ENCODE measurements around the gene TRIM10.
A peak's percentile ranks its signal among the peaks of the same experiment; 100 is the strongest.
"Not testable (repeated sequence)": the region's sequence is repeated elsewhere in the genome, so short reads cannot be mapped to it uniquely, and the experiment has no call there.

Gene TRIM10

GRCh38 chr6:30171677-30172471 lies 10.9 kb upstream of the TRIM10 start:
- Histone ChIP-seq H3K36me3 (ENCODE audit: control insufficient read depth, insufficient read depth, low read length) (no peaks in the 10 kb centered on the region), H3K27ac (ENCODE audit: low read depth, low read length, severe bottlenecking) (no peak overlapping the region), H3K9me3 (ENCODE audit: control insufficient read depth, low read length) (no peaks in the 10 kb centered on the region), H3K4me3 (ENCODE audit: extremely low read depth, insufficient read depth, low read length, poor library complexity, severe bottlenecking) (peak overlapping the region; percentile 22), H3K4me1 (ENCODE audit: control insufficient read depth, insufficient read depth, low read length, poor library complexity, severe bottlenecking) (no peaks in the 10 kb centered on the region)
- WGBS, 2 experiments (ENCODE audit: insufficient coverage in 2 of 2), result 23 to 30% methylated on average over 43 to 48 of the region's 62 CpGs

GRCh38 chr6:30169658-30170614 lies 8.9 kb upstream of the TRIM10 start:
- no peak overlapping the region for H3K27ac ChIP-seq (ENCODE audit: low read depth, low read length, severe bottlenecking)
- H3K9me3 ChIP-seq (ENCODE audit: control insufficient read depth, low read length), result no peaks in the 10 kb centered on the region
- no peaks in the 10 kb centered on the region for H3K36me3 ChIP-seq (ENCODE audit: control insufficient read depth, insufficient read depth, low read length)
- WGBS, 2 experiments (ENCODE audit: insufficient coverage in 2 of 2), result 30 to 32% methylated on average over 4 to 5 of the region's 7 CpGs
- no peaks in the 10 kb centered on the region for H3K4me1 ChIP-seq (ENCODE audit: control insufficient read depth, insufficient read depth, low read length, poor library complexity, severe bottlenecking)
- no peak overlapping the region for H3K4me3 ChIP-seq (ENCODE audit: extremely low read depth, insufficient read depth, low read length, poor library complexity, severe bottlenecking)

GRCh38 chr6:30168741-30169140 lies 7.7 kb upstream of the TRIM10 start:
- Histone ChIP-seq H3K4me3 (ENCODE audit: extremely low read depth, insufficient read depth, low read length, poor library complexity, severe bottlenecking) (no peak overlapping the region), H3K27ac (ENCODE audit: low read depth, low read length, severe bottlenecking) (no peak overlapping the region), H3K9me3 (ENCODE audit: control insufficient read depth, low read length) (no peaks in the 10 kb centered on the region), H3K36me3 (ENCODE audit: control insufficient read depth, insufficient read depth, low read length) (no peaks in the 10 kb centered on the region), H3K4me1 (ENCODE audit: control insufficient read depth, insufficient read depth, low read length, poor library complexity, severe bottlenecking) (no peaks in the 10 kb centered on the region)
- no CpG with 5 or more reads among the region's 1 CpG for WGBS, 2 experiments (ENCODE audit: insufficient coverage in 2 of 2)

GRCh38 chr6:30167101-30167500 lies 6.1 kb upstream of the TRIM10 start:
- Histone ChIP-seq H3K27ac (ENCODE audit: low read depth, low read length, severe bottlenecking) (no peak overlapping the region), H3K9me3 (ENCODE audit: control insufficient read depth, low read length) (no peaks in the 10 kb centered on the region)
- WGBS, 2 experiments (ENCODE audit: insufficient coverage in 2 of 2), result 73 to 83% methylated on average over 3 to 4 of the region's 6 CpGs

GRCh38 chr6:30165238-30165637 lies 4.2 kb upstream of the TRIM10 start:
- not testable (repeated sequence) for H3K4me3 ChIP-seq (ENCODE audit: extremely low read depth, insufficient read depth, low read length, poor library complexity, severe bottlenecking); H3K4me1 ChIP-seq (ENCODE audit: control insufficient read depth, insufficient read depth, low read length, poor library complexity, severe bottlenecking); H3K9me3 ChIP-seq (ENCODE audit: control insufficient read depth, low read length); H3K27ac ChIP-seq (ENCODE audit: low read depth, low read length, severe bottlenecking); H3K36me3 ChIP-seq (ENCODE audit: control insufficient read depth, insufficient read depth, low read length)
- no CpG with 5 or more reads among the region's 1 CpG for WGBS, 2 experiments (ENCODE audit: insufficient coverage in 2 of 2)

More at GRCh38 chr6:30167101-30167500, 6.1 kb upstream of the TRIM10 start:
- Histone ChIP-seq H3K4me3 (ENCODE audit: extremely low read depth, insufficient read depth, low read length, poor library complexity, severe bottlenecking) (no peak overlapping the region), H3K36me3 (ENCODE audit: control insufficient read depth, insufficient read depth, low read length) (no peaks in the 10 kb centered on the region), H3K4me1 (ENCODE audit: control insufficient read depth, insufficient read depth, low read length, poor library complexity, severe bottlenecking) (no peaks in the 10 kb centered on the region)

- H3K4me3 ChIP-seq (ENCODE audit: extremely low read depth, insufficient read depth, low read length, poor library complexity, severe bottlenecking), result no peak overlapping the region
- H3K36me3 ChIP-seq (ENCODE audit: control insufficient read depth, insufficient read depth, low read length), result no peaks in the 10 kb centered on the region
- no peak overlapping the region for H3K27ac ChIP-seq (ENCODE audit: low read depth, low read length, severe bottlenecking)
- H3K9me3 ChIP-seq (ENCODE audit: control insufficient read depth, low read length), result no peaks in the 10 kb centered on the region
- 81 to 91% methylated on average over 4 of the region's 4 CpGs for WGBS, 2 experiments (ENCODE audit: insufficient coverage in 2 of 2)
- no peaks in the 10 kb centered on the region for H3K4me1 ChIP-seq (ENCODE audit: control insufficient read depth, insufficient read depth, low read length, poor library complexity, severe bottlenecking)
Observed at GRCh38 chr6:30164714-30165113, 3.7 kb upstream of the TRIM10 start.

GRCh38 chr6:30163918-30164654 lies 3.1 kb upstream of the TRIM10 start:
- WGBS, 2 experiments (ENCODE audit: insufficient coverage in 2 of 2), result 86 to 93% methylated on average over 15 to 16 of the region's 16 CpGs
- Histone ChIP-seq H3K36me3 (ENCODE audit: control insufficient read depth, insufficient read depth, low read length) (no peaks in the 10 kb centered on the region), H3K4me3 (ENCODE audit: extremely low read depth, insufficient read depth, low read length, poor library complexity, severe bottlenecking) (no peak overlapping the region), H3K9me3 (ENCODE audit: control insufficient read depth, low read length) (no peaks in the 10 kb centered on the region), H3K4me1 (ENCODE audit: control insufficient read depth, insufficient read depth, low read length, poor library complexity, severe bottlenecking) (no peaks in the 10 kb centered on the region), H3K27ac (ENCODE audit: low read depth, low read length, severe bottlenecking) (no peak overlapping the region)

GRCh38 chr6:30163090-30163917 lies 2.3 kb upstream of the TRIM10 start, which contains the start of gene TRIM15:
TRIM15 (plus strand) TSS chr6:30163546; CDS start chr6:30163685, 139 bp downstream.
- Histone ChIP-seq H3K9me3 (ENCODE audit: control insufficient read depth, low read length) (no peaks in the 10 kb centered on the region), H3K27ac (ENCODE audit: low read depth, low read length, severe bottlenecking) (no peak within 1 kb of the TSS), H3K4me3 (ENCODE audit: extremely low read depth, insufficient read depth, low read length, poor library complexity, severe bottlenecking) (no peak within 1 kb of the TSS), H3K36me3 (ENCODE audit: control insufficient read depth, insufficient read depth, low read length) (no peaks in the 10 kb centered on the region), H3K4me1 (ENCODE audit: control insufficient read depth, insufficient read depth, low read length, poor library complexity, severe bottlenecking) (no peaks in the 10 kb centered on the region)
- WGBS, 2 experiments (ENCODE audit: insufficient coverage in 2 of 2), result 89 to 90% methylated on average over 20 to 27 of the region's 31 CpGs

GRCh38 chr6:30162265-30163089 lies 1.5 kb upstream of the TRIM10 start:
- H3K4me3 ChIP-seq (ENCODE audit: extremely low read depth, insufficient read depth, low read length, poor library complexity, severe bottlenecking), result no peak overlapping the region
- WGBS, 2 experiments (ENCODE audit: insufficient coverage in 2 of 2), result 90 to 98% methylated on average over 4 to 9 of the region's 12 CpGs
- no peak overlapping the region for H3K27ac ChIP-seq (ENCODE audit: low read depth, low read length, severe bottlenecking)
- H3K9me3 ChIP-seq (ENCODE audit: control insufficient read depth, low read length), result no peaks in the 10 kb centered on the region
- no peaks in the 10 kb centered on the region for H3K4me1 ChIP-seq (ENCODE audit: control insufficient read depth, insufficient read depth, low read length, poor library complexity, severe bottlenecking)
- H3K36me3 ChIP-seq (ENCODE audit: control insufficient read depth, insufficient read depth, low read length), result no peaks in the 10 kb centered on the region
